Measurements from ENCODE around the gene KCNQ2.

KCNQ2 gene

DNA sequence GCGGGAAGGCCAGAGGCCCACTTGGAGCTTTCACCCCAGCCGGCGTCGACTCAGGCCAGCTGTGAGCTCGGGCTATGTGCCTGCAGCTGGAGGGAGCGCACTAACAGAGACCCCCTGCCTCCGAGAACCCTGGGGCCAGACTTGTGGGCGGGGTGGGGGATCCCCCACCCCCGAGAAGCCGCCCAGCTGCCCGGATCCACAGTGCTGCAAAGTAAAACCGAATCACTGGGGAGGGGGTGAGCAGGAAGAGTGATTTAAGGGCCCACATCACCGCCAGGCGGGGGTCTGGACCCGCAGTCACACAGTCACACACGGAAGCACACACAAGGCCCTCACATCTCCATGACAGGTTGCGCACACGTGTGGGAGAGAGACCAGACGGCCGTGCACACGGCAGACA is 48.7 kb downstream of the KCNQ2 start:
- DNase-seq (ENCODE audit: insufficient read length), result no peak
- TF ChIP-seq POLR2A (IDR thresholded peaks at IDR 0.05; ENCODE audit: low read depth, low read length) (no peak), TAF1 (IDR thresholded peaks at IDR 0.05; ENCODE audit: borderline replicate concordance, low read depth, low read length) (no peak), POLR2AphosphoS5 (IDR thresholded peaks at IDR 0.05; ENCODE audit: low read depth, low read length) (no peak)
- FAIRE-seq, result no peak

DNA sequence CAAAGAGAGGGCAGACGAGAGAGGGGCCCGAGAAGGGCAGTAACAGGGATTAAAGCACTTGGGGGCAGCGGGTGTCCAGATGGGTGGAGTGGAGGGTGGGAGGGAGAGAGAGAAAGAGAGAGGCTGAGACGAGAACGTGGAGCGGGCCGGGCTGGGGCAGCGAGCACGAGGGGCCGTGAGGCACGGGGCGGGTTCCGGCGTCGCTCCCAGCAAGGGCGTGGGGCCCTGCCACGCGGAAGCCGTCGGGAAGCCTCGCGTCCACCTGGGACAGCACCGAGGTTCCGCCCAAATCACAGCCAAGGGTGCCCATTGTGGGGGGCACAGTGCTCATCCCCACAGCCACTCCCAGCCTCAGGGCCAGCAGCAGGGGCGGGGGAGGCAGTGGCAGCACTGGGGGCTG is 49.8 kb downstream of the KCNQ2 start:
- FAIRE-seq (no peak), DNase-seq (ENCODE audit: insufficient read length) (no peak)
- no peak for TF ChIP-seq POLR2A (IDR thresholded peaks at IDR 0.05; ENCODE audit: low read depth, low read length)
- TF ChIP-seq TAF1 (IDR thresholded peaks at IDR 0.05; ENCODE audit: borderline replicate concordance, low read depth, low read length), result no peak
- no peak for TF ChIP-seq POLR2AphosphoS5 (IDR thresholded peaks at IDR 0.05; ENCODE audit: low read depth, low read length)

DNA sequence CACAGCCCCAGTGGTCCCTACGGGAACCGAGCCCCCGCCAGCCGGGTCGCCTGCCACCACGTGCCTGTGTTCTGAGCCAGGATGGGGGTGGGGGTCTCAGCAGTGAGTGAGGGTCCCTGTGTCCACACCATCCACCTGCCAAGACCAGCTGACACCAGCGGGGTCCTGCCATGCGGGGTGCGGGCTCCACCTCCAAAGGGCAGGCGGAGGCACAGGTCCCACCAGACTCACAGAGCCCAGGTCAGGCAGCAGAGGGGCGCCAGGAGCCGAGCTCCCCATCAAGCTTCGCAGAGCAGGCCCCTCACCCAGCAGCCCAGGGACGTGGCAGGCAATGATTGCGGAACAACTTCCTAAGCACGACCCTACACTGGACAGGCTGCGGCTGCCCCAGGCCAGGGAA is 50.5 kb downstream of the KCNQ2 start:
- FAIRE-seq (no peak), DNase-seq (ENCODE audit: insufficient read length) (no peak)
- no peak for TF ChIP-seq TAF1 (IDR thresholded peaks at IDR 0.05; ENCODE audit: borderline replicate concordance, low read depth, low read length)
- TF ChIP-seq POLR2AphosphoS5 (IDR thresholded peaks at IDR 0.05; ENCODE audit: low read depth, low read length), result no peak
- no peak for TF ChIP-seq POLR2A (IDR thresholded peaks at IDR 0.05; ENCODE audit: low read depth, low read length)

DNA sequence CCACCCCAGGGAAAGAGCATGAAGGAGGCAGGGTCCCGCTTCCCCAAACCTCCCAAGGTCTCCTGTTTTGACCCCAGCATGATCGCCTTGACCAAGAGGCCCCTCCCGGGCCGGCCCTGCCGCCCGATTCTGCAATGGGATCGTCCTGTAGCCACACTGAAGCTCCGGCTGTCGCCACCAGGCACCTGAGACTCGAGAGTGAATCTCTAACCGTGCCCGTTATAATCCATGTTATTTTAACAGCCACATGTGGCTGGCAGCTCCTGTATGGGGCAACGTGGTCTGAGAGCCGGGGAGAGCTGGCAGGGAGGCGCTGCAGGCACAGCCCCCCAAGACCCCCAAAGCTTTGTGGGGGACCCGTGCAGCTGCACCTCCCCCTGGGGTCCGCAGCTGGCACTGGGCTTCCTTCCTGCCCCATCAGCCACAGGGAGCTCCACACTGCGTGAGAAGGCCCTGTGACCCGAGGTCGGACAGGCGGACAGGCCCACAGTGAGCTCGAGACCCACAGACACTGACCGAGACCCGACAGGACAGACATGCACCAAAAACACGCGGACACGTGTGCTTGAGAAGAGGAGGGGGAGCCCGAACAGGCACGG is 51.3 kb downstream of the KCNQ2 start:
- TF ChIP-seq POLR2AphosphoS5 (IDR thresholded peaks at IDR 0.05; ENCODE audit: low read depth, low read length) (no peak), POLR2A (IDR thresholded peaks at IDR 0.05; ENCODE audit: low read depth, low read length) (no peak), TAF1 (IDR thresholded peaks at IDR 0.05; ENCODE audit: borderline replicate concordance, low read depth, low read length) (no peak)
- FAIRE-seq (no peak), DNase-seq (ENCODE audit: insufficient read length) (no peak)

DNA sequence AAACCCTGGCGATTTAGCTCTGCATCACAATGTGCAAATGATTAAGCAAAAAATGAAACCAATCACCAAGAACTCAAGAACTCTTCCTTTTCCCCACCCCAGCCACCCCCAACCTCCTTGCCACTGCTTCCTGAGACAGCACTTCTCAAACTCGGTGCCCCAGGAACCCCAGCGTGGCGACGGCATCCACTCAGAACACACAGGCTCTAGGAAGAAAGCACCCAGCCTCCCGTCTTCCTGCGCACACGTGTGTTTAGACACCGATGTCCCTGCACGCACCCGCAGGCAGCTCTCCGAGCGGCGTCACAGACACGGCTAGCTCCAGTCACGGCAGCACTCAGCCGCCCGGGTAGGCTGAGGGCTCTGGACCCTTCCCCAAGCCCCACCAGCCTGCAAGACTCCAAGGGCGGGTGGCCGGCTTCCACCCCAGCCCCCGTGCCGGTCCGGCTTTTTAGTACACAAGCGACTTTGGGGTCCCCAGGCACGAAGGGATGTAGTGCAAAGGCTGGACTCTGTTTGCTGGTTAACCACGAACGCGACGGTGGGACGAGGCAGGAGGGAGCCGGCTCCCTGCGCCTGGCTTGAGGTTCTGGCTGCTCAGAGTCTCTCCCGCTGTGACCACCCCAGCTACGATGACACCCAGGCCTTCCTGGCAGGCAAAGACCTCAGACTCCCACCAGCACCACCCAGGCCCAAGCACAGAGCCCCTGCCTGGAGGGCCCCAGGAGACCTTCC is 51.9 kb downstream of the KCNQ2 start:
- FAIRE-seq (no peak), DNase-seq (ENCODE audit: insufficient read length) (no peak)
- no peak for TF ChIP-seq POLR2A (IDR thresholded peaks at IDR 0.05; ENCODE audit: low read depth, low read length)
- no peak for TF ChIP-seq POLR2AphosphoS5 (IDR thresholded peaks at IDR 0.05; ENCODE audit: low read depth, low read length)
- TF ChIP-seq TAF1 (IDR thresholded peaks at IDR 0.05; ENCODE audit: borderline replicate concordance, low read depth, low read length), result no peak

DNA sequence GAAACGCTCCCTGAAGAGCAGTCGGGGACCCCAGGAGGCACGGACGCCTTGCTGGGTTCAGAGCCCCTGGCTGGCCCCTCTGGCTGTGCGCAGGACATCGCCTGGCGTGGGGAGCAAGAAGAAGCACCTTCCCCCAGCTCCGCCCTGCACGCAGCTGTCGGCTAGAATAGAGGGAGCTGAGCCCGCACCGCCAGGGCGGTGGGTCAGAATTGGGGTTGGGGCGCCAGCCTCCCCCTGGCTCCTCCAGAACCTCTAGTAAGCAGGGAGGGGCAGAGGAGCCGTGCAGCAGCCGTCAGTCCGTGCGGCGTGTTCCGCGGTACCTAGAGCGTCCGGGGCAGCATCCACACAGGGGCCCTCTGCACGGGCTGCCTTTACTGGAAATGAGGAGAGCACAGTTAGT is 53.2 kb downstream of the KCNQ2 start:
- TF ChIP-seq TAF1 (IDR thresholded peaks at IDR 0.05; ENCODE audit: borderline replicate concordance, low read depth, low read length) (no peak), POLR2A (IDR thresholded peaks at IDR 0.05; ENCODE audit: low read depth, low read length) (no peak), POLR2AphosphoS5 (IDR thresholded peaks at IDR 0.05; ENCODE audit: low read depth, low read length) (no peak)
- DNase-seq (ENCODE audit: insufficient read length) (no peak), FAIRE-seq (no peak)

DNA sequence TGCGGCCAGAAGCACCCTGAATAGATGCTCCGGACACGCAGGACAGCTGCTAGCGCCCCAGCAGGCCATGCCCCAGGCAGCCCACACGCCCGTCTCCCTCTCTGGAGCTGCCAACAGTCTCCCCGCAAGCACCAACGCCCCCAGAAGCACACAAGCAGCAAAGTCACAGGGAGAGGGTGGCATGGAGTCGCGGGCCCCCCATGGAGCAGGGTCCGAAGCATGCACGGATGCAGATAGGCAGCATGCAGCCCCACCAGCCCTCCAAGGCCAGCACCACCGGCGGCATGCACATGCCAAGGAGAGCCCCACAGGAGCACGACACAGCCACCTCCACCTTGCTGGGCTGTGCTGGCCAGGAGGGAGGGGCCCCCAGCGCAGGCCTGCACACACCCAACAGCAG is 53.8 kb downstream of the KCNQ2 start:
- FAIRE-seq (no peak), DNase-seq (ENCODE audit: insufficient read length) (no peak)
- no peak for TF ChIP-seq POLR2A (IDR thresholded peaks at IDR 0.05; ENCODE audit: low read depth, low read length)
- no peak for TF ChIP-seq POLR2AphosphoS5 (IDR thresholded peaks at IDR 0.05; ENCODE audit: low read depth, low read length)
- no peak for TF ChIP-seq TAF1 (IDR thresholded peaks at IDR 0.05; ENCODE audit: borderline replicate concordance, low read depth, low read length)

DNA sequence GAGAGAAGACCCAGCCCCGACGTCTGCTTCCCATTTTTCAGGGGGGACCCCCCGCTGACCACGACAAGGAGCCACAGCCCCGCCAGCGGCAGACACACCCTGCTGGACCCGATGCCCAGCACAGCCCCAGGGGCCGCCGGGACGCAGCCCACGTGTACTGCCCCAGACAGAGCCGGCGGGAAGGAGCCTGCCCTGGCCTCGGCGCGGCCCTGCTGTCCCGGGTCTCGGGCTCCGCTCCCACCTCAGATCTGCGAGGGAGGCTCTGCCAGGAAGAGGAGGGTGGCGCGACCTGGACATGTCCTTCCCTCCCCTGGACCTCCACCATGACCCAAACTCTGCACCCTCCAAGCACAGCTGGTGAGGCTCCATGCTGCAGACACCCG is 54.7 kb downstream of the KCNQ2 start:
- TF ChIP-seq TAF1 (IDR thresholded peaks at IDR 0.05; ENCODE audit: borderline replicate concordance, low read depth, low read length) (no peak), POLR2AphosphoS5 (IDR thresholded peaks at IDR 0.05; ENCODE audit: low read depth, low read length) (no peak), POLR2A (IDR thresholded peaks at IDR 0.05; ENCODE audit: low read depth, low read length) (no peak)
- FAIRE-seq (no peak), DNase-seq (ENCODE audit: insufficient read length) (no peak)

DNA sequence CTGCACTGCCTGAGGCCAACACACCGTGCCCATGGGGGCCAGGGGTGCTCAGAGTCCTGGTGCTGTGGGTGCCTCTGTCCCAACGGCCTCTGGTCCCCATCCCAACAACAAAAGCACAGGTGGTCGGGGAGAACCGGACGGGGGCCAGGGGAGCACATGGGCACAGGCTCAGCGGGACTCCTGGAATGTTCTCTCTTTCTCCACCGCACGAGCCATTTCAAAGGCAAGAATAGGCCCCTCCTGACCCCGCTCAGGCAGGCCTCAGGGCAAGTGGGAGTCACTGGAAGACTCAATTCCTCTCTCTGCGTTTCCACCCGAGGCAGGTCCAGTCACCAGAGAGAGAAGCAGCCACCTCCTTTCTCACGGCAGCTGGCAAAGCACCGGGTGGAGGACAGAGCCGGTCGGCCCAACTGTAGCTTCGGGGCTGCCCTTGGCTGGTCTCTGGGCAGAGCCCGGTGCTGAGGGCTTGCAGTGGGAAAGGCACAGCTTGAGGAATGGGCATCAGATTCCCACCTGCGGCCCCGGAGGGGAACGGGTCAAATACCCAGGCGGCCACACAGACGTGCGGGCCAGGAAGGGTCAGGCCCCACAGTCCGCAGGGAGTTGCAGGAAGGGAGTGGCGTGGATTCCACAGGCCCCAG is 55.2 kb downstream of the KCNQ2 start:
- no peak for FAIRE-seq
- TF ChIP-seq POLR2AphosphoS5 (IDR thresholded peaks at IDR 0.05; ENCODE audit: low read depth, low read length) (no peak), TAF1 (IDR thresholded peaks at IDR 0.05; ENCODE audit: borderline replicate concordance, low read depth, low read length) (no peak), POLR2A (IDR thresholded peaks at IDR 0.05; ENCODE audit: low read depth, low read length) (no peak)
- no peak for DNase-seq (ENCODE audit: insufficient read length)

DNA sequence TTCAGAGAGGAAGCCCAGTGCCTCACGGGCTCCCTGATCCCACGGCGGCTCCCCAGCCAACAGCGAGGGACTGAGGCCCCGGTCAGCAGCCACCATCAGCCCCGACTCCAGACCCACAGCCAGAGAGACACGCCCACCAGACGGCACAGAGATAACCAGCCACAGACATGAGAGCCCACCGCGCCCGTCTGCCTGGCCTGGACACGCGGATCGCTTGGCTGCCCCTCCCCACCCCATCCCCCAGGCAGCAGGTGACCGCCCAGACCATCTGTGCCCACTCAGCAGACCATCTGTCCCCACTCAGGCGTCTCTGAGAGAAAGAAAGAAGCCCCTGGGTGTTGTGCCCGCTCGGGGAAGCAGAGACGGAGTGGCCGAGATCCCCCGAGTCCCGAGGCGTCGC is 55.8 kb downstream of the KCNQ2 start:
- DNase-seq (ENCODE audit: insufficient read length) (no peak), FAIRE-seq (no peak)
- TF ChIP-seq POLR2AphosphoS5 (IDR thresholded peaks at IDR 0.05; ENCODE audit: low read depth, low read length), result no peak
- TF ChIP-seq TAF1 (IDR thresholded peaks at IDR 0.05; ENCODE audit: borderline replicate concordance, low read depth, low read length), result no peak
- TF ChIP-seq POLR2A (IDR thresholded peaks at IDR 0.05; ENCODE audit: low read depth, low read length), result no peak

DNA sequence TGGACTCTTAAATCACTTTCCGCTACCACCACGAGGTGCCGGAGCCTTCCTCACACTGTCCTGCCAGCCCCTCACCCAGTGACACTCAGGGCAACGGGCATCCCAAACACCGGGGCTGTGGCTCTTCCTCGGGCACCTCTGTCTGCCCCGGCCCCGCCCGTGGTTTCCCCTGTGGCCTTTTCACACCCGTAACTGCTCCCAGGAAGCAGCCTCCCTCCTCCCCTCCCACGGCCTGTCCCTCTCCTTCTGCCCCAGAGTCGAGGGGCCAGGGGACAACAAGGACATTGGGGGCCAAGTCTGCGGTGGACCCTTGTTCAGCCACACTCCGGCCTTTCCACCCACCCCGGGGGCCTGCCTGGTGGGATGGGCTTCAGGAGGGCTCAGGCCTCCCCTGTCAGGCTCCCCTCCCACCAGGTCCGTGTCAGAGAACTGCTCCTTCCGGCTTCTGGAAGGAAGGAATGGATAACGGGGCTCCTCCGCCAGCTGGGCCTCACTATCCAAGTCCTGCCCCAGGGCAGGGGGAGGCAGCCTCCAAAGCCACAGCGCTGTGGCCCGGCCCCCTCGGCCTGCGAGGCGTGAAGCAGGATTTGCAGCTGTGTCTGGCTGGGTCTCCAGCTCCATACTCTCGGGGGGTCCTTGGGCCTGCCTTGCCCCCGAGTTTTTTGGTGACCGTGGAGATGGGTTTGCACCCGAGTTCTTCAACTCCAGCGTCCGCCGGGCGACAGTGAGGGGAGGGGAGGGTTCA is 56.6 kb downstream of the KCNQ2 start:
- FAIRE-seq (no peak), DNase-seq (ENCODE audit: insufficient read length) (no peak)
- TF ChIP-seq TAF1 (IDR thresholded peaks at IDR 0.05; ENCODE audit: borderline replicate concordance, low read depth, low read length), result no peak
- TF ChIP-seq POLR2A (IDR thresholded peaks at IDR 0.05; ENCODE audit: low read depth, low read length), result no peak
- TF ChIP-seq POLR2AphosphoS5 (IDR thresholded peaks at IDR 0.05; ENCODE audit: low read depth, low read length), result no peak
